Tibial nerve (tissue), 4 donors: ENCODE data around the gene HNRNPH1.

Experiments
- EP300 ChIP-seq, 2 donors: sonication (generic); formaldehyde crosslinking; IDR thresholded peaks; one replicate each; pipeline ENCODE4 v1.6.1; 2017; ENCODE audit warnings: antibody characterized with exemption in 2 of 2, mild to moderate bottlenecking in 1 of 2
- TF ChIP-seq, protein P1 (sequence below), 5 experiments: fragments of 200-600 bp in 3 of 5; fragments of 450-650 bp in 2 of 5; sonication (generic) in 3 of 5; IDR thresholded peaks; one replicate each; pipeline ENCODE4 v1.5.1; 2016 to 2019; ENCODE audit warnings: antibody characterized with exemption in 5 of 5, mild to moderate bottlenecking in 3 of 5, moderate library complexity in 2 of 5

DNA sequence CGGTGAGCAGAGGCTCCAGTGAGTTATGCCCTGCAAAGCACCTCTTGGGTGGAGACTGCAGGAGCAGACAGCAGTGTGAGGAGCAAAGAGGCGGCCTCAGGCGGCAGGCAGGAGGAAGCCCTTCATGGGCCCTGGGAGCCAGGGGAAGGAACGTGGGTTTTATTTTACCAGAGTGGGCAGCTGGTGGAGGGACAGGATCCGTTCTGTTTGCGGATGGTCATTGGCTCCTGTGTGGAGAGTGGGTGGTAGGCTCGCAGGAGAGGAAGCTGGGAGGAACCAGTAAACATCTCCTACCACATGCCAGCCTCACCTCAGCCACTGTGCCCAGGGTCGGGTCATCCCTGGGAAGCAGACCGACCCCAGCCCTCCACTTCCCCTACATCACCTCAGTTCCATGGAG is 24.4 kb downstream of the HNRNPH1 start:
- TF ChIP-seq, protein P1, sequence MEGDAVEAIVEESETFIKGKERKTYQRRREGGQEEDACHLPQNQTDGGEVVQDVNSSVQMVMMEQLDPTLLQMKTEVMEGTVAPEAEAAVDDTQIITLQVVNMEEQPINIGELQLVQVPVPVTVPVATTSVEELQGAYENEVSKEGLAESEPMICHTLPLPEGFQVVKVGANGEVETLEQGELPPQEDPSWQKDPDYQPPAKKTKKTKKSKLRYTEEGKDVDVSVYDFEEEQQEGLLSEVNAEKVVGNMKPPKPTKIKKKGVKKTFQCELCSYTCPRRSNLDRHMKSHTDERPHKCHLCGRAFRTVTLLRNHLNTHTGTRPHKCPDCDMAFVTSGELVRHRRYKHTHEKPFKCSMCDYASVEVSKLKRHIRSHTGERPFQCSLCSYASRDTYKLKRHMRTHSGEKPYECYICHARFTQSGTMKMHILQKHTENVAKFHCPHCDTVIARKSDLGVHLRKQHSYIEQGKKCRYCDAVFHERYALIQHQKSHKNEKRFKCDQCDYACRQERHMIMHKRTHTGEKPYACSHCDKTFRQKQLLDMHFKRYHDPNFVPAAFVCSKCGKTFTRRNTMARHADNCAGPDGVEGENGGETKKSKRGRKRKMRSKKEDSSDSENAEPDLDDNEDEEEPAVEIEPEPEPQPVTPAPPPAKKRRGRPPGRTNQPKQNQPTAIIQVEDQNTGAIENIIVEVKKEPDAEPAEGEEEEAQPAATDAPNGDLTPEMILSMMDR (IDR thresholded peaks at IDR 0.05): no peak
- no peak for TF ChIP-seq EP300 (IDR thresholded peaks at IDR 0.05)
